GM23338 (cell line): ENCODE data around the gene H2BK1. TPM values are rescaled to one million over a fixed set of nuclear protein-coding genes. Genes with fewer than 3 reads are reported as not detected.

Experiments used
- EZH2phosphoT487 ChIP-seq: fragments of 200-600 bp; sonication (generic); IDR thresholded peaks from one replicate; pipeline ENCODE4 v1.8.1; 2018; ENCODE audit warnings: antibody characterized with exemption; ENCODE audit not compliant: unreplicated experiment
- polyA plus RNA-seq: library from polyadenylated mRNA; unstranded; fragments of >200 nt; fragmentation: Nextera tagmentation; extraction: Ambion mirVana; gene quantifications from 2 replicates; pipeline ENCODE4 v1.2.1, GENCODE V29; 2016
- total RNA-seq: library from RNA; depleted of rRNA; stranded (reverse); fragments of >200 nt; shearing (Covaris generic); gene quantifications from 2 replicates; pipeline ENCODE4 v1.2.3, GENCODE V29; 2014
- TF ChIP-seq, protein P1 (sequence below): fragments of 250-450 bp; sonication (Bioruptor Pico); IDR thresholded peaks from 2 replicates; pipeline ENCODE4 v1.5.0; 2020; ENCODE audit warnings: mild to moderate bottlenecking, moderate library complexity
- TF ChIP-seq, protein P2 (sequence below): IDR thresholded peaks from one replicate; pipeline ENCODE4 v1.6.1; 2018; ENCODE audit warnings: antibody characterized with exemption; ENCODE audit not compliant: unreplicated experiment
- TF ChIP-seq, protein P3 (sequence below): IDR thresholded peaks from 2 replicates; pipeline ENCODE4 v1.6.1; 2016; ENCODE audit warnings: antibody characterized with exemption

The H2BK1 gene
- total and polyA plus RNA-seq, 2 experiments from 2014 or later = not detected

DNA sequence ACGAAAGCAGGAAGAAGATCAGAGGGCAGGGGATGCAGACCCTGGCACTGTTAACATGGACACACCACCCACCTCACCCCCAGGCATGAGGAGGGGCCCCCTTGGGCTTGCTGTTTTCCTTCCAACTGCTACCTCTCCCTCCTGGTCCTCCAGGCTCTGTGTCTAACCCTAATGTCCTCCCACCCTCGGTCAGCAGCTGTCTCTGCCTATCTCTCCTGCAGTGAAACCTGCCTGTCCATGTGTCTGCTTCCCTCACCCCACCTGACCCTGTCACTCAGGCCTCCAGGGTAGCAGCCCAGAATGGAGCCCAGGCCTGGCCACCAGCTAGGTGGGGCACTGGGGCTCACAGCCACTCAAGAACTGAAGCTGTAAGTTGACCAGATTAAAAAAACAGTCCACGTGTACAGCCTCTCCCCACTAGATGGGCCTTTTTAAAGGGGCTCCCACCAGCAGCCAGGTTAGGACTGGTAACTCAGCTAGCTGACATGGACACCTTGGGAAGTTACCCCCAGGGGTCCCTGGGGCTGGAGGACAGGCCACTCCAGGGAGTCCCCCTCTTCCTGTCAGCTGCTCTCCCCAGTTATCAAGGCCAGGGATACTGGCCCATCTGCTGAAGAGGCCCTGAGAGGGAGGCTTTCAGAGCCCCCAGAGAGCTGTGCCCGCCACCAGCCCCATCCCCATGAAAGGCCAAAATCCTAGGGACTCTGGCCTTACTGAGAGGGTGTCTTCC is 36.7 kb upstream of the H2BK1 start (continued):
- TF ChIP-seq, protein P1, sequence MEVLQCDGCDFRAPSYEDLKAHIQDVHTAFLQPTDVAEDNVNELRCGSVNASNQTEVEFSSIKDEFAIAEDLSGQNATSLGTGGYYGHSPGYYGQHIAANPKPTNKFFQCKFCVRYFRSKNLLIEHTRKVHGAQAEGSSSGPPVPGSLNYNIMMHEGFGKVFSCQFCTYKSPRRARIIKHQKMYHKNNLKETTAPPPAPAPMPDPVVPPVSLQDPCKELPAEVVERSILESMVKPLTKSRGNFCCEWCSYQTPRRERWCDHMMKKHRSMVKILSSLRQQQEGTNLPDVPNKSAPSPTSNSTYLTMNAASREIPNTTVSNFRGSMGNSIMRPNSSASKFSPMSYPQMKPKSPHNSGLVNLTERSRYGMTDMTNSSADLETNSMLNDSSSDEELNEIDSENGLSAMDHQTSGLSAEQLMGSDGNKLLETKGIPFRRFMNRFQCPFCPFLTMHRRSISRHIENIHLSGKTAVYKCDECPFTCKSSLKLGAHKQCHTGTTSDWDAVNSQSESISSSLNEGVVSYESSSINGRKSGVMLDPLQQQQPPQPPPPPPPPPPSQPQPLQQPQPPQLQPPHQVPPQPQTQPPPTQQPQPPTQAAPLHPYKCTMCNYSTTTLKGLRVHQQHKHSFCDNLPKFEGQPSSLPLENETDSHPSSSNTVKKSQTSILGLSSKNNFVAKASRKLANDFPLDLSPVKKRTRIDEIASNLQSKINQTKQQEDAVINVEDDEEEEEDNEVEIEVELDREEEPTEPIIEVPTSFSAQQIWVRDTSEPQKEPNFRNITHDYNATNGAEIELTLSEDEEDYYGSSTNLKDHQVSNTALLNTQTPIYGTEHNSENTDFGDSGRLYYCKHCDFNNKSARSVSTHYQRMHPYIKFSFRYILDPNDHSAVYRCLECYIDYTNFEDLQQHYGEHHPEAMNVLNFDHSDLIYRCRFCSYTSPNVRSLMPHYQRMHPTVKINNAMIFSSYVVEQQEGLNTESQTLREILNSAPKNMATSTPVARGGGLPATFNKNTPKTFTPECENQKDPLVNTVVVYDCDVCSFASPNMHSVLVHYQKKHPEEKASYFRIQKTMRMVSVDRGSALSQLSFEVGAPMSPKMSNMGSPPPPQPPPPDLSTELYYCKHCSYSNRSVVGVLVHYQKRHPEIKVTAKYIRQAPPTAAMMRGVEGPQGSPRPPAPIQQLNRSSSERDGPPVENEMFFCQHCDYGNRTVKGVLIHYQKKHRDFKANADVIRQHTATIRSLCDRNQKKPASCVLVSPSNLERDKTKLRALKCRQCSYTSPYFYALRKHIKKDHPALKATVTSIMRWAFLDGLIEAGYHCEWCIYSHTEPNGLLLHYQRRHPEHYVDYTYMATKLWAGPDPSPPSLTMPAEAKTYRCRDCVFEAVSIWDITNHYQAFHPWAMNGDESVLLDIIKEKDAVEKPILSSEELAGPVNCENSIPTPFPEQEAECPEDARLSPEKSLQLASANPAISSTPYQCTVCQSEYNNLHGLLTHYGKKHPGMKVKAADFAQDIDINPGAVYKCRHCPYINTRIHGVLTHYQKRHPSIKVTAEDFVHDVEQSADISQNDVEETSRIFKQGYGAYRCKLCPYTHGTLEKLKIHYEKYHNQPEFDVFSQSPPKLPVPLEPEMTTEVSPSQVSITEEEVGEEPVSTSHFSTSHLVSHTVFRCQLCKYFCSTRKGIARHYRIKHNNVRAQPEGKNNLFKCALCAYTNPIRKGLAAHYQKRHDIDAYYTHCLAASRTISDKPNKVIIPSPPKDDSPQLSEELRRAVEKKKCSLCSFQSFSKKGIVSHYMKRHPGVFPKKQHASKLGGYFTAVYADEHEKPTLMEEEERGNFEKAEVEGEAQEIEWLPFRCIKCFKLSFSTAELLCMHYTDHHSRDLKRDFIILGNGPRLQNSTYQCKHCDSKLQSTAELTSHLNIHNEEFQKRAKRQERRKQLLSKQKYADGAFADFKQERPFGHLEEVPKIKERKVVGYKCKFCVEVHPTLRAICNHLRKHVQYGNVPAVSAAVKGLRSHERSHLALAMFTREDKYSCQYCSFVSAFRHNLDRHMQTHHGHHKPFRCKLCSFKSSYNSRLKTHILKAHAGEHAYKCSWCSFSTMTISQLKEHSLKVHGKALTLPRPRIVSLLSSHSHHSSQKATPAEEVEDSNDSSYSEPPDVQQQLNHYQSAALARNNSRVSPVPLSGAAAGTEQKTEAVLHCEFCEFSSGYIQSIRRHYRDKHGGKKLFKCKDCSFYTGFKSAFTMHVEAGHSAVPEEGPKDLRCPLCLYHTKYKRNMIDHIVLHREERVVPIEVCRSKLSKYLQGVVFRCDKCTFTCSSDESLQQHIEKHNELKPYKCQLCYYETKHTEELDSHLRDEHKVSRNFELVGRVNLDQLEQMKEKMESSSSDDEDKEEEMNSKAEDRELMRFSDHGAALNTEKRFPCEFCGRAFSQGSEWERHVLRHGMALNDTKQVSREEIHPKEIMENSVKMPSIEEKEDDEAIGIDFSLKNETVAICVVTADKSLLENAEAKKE (CRISPR knock-in tag) = no peak
- TF ChIP-seq EZH2phosphoT487 = no peak
- TF ChIP-seq, protein P2, sequence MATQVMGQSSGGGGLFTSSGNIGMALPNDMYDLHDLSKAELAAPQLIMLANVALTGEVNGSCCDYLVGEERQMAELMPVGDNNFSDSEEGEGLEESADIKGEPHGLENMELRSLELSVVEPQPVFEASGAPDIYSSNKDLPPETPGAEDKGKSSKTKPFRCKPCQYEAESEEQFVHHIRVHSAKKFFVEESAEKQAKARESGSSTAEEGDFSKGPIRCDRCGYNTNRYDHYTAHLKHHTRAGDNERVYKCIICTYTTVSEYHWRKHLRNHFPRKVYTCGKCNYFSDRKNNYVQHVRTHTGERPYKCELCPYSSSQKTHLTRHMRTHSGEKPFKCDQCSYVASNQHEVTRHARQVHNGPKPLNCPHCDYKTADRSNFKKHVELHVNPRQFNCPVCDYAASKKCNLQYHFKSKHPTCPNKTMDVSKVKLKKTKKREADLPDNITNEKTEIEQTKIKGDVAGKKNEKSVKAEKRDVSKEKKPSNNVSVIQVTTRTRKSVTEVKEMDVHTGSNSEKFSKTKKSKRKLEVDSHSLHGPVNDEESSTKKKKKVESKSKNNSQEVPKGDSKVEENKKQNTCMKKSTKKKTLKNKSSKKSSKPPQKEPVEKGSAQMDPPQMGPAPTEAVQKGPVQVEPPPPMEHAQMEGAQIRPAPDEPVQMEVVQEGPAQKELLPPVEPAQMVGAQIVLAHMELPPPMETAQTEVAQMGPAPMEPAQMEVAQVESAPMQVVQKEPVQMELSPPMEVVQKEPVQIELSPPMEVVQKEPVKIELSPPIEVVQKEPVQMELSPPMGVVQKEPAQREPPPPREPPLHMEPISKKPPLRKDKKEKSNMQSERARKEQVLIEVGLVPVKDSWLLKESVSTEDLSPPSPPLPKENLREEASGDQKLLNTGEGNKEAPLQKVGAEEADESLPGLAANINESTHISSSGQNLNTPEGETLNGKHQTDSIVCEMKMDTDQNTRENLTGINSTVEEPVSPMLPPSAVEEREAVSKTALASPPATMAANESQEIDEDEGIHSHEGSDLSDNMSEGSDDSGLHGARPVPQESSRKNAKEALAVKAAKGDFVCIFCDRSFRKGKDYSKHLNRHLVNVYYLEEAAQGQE = no peak
- TF ChIP-seq, protein P3, sequence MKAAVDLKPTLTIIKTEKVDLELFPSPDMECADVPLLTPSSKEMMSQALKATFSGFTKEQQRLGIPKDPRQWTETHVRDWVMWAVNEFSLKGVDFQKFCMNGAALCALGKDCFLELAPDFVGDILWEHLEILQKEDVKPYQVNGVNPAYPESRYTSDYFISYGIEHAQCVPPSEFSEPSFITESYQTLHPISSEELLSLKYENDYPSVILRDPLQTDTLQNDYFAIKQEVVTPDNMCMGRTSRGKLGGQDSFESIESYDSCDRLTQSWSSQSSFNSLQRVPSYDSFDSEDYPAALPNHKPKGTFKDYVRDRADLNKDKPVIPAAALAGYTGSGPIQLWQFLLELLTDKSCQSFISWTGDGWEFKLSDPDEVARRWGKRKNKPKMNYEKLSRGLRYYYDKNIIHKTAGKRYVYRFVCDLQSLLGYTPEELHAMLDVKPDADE = no peak
